ENCODE measurements around the gene COL8A1. TPM values are rescaled to one million over a fixed set of nuclear protein-coding genes. Genes with fewer than 3 reads are reported as not detected.

COL8A1 gene
- total RNA-seq, 4 donors from 2014 or later = 2.2 to 8.6 (median 5.1) TPM

GRCh38 chr3:99648101-99648500, 9.7 kb downstream of the COL8A1 start:
- no peaks in the 10 kb centered on the region for H3K4me1 ChIP-seq
- in situ Hi-C loops (cut with MboI; ENCODE audit: low sequenced_read_pairs in 4 of 4) = no loop called here
- peak; percentile 45 to 68 for ATAC-seq
- intact Hi-C loops (cut with DNase I; ENCODE audit: low total_unique reads) = no loop called here
- H3K36me3 ChIP-seq = no peaks in the 10 kb centered on the region
- peak overlapping the region; percentile 35 to 49 (median 46) for H3K27ac ChIP-seq
- TF ChIP-seq POLR2A (IDR thresholded peaks at IDR 0.05) (no peak), CTCF (IDR thresholded peaks at IDR 0.05 in 4 of 5, conservative IDR thresholded peaks at IDR 0.05 in 1 of 5) (no peak)
- H3K4me3 ChIP-seq = no peak overlapping the region
- no peak for DNase-seq
- no peaks in the 10 kb centered on the region for H3K9me3 ChIP-seq
- no peaks in the 10 kb centered on the region for H3K27me3 ChIP-seq

DNA sequence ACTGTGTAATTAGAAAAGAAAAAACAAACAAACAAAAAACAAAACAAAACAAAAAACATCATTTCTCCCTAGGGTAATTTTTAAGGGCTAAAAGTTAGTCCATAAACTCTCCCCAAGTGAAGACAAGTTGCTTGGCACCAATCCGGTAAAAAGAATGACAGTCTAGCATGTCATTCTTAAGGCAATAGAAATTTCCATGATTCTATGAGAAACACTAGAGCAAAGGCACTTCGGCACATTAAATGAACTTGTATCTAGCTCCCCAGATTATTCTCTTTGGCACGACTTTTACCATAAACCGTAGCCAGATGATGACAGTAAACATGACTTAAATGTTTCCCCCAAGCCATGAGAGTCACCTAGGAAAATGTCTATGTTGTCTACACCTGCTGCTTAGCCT, 10.1 kb downstream of the COL8A1 start:
- Histone ChIP-seq H3K27ac (peak overlapping the region in 3 of 4 donors; percentile 34 to 49 (median 46)), H3K27me3 (no peaks in the 10 kb centered on the region), H3K9me3 (no peaks in the 10 kb centered on the region), H3K36me3 (no peaks in the 10 kb centered on the region), H3K4me1 (no peaks in the 10 kb centered on the region), H3K4me3 (no peak overlapping the region)
- DNase-seq (no peak), ATAC-seq (no peak)
- in situ Hi-C loops (cut with MboI; ENCODE audit: low sequenced_read_pairs in 4 of 4) = no loop called here
- intact Hi-C loops (cut with DNase I; ENCODE audit: low total_unique reads) = no loop called here
- TF ChIP-seq CTCF (IDR thresholded peaks at IDR 0.05 in 4 of 5, conservative IDR thresholded peaks at IDR 0.05 in 1 of 5) = no peak
- TF ChIP-seq POLR2A (IDR thresholded peaks at IDR 0.05) = no peak

DNA sequence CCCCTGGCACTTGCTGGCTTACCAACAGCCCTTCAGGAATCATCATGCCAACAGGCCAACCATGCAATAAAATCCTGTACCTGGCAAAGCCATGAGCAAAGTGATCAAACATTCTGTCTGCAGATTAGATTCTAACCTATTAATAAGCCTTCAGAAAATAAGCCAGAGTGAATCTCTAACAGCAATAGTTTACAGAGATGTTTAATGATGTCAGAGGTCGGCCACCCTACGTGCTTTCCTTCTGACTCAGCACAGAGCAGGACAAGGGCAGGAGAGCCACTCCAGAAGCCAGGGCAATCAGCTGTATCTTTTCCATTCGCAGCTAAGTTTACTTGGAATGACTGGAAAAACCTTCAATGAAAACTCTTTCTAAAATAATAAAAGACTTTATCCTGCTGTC, 13.1 kb downstream of the COL8A1 start:
- ATAC-seq = no peak
- in situ Hi-C loops (cut with MboI; ENCODE audit: low sequenced_read_pairs in 4 of 4) = no loop called here
- H3K4me3 ChIP-seq = no peak overlapping the region
- no peaks in the 10 kb centered on the region for H3K27me3 ChIP-seq
- TF ChIP-seq CTCF (IDR thresholded peaks at IDR 0.05 in 4 of 5, conservative IDR thresholded peaks at IDR 0.05 in 1 of 5) (no peak), POLR2A (IDR thresholded peaks at IDR 0.05) (no peak)
- no peaks in the 10 kb centered on the region for H3K4me1 ChIP-seq
- H3K36me3 ChIP-seq = no peaks in the 10 kb centered on the region
- intact Hi-C loops (cut with DNase I; ENCODE audit: low total_unique reads) = no loop called here
- no peak overlapping the region for H3K27ac ChIP-seq
- H3K9me3 ChIP-seq = no peaks in the 10 kb centered on the region
- DNase-seq = no peak

DNA sequence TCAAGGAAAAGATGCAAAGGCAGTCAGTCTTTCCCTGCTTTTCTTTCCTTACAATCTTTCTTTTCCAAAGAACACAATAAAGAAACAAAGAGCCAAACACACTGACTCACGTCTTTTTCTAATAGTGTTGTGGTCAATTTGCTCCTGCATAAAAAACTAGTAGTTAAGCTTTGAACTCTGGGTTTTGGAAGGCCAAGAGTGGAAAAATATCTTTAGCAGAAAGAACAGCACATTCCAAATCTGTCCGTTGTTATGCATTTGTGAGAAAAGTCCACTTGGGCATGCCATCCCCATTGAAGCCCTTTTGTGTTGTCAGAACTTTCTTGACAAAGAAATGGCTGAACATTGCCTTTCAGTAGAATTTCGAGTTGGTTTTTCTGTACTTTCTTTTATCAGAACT, 18.2 kb downstream of the COL8A1 start:
- DNase-seq = no peak
- no peaks in the 10 kb centered on the region for H3K4me1 ChIP-seq
- H3K27ac ChIP-seq = no peak overlapping the region

More for the DNA sequence above, 18.2 kb downstream of the COL8A1 start:
- Histone ChIP-seq H3K27me3 (no peaks in the 10 kb centered on the region), H3K36me3 (no peaks in the 10 kb centered on the region), H3K9me3 (no peaks in the 10 kb centered on the region), H3K4me3 (no peak overlapping the region)
- no peak for ATAC-seq
- in situ Hi-C loops (cut with MboI; ENCODE audit: low sequenced_read_pairs in 4 of 4) = no loop called here
- intact Hi-C loops (cut with DNase I; ENCODE audit: low total_unique reads) = no loop called here
- TF ChIP-seq CTCF (IDR thresholded peaks at IDR 0.05 in 4 of 5, conservative IDR thresholded peaks at IDR 0.05 in 1 of 5) (no peak), POLR2A (IDR thresholded peaks at IDR 0.05) (no peak)

All from gastrocnemius medialis (tissue), 4 donors.